Nephron progenitor cell (in vitro differentiated cells): Measurements from ENCODE around the gene BEND7.

ENCODE experiments used
- DNase-seq: peaks from one replicate; pipeline ENCODE4 v3.0.0; 2021
- H3K27ac Mint-ChIP-seq: 2 replicates; pipeline ENCODE4 v1.8.0; 2021; ENCODE audit warnings: mild to moderate bottlenecking, moderate library complexity, mixed read lengths
- H3K27me3 Mint-ChIP-seq: 2 replicates; pipeline ENCODE4 v1.8.0; 2021; ENCODE audit warnings: mild to moderate bottlenecking, low read depth, mixed read lengths; ENCODE audit not compliant: poor library complexity
- H3K36me3 Mint-ChIP-seq: 2 replicates; pipeline ENCODE4 v1.8.0; 2021; ENCODE audit warnings: low read depth, mixed read lengths
- H3K4me1 Mint-ChIP-seq: 2 replicates; pipeline ENCODE4 v1.8.0; 2021; ENCODE audit warnings: mixed read lengths
- H3K4me3 Mint-ChIP-seq: 2 replicates; pipeline ENCODE4 v1.8.0; 2021; ENCODE audit warnings: mild to moderate bottlenecking, moderate library complexity, mixed read lengths
- H3K9me3 Mint-ChIP-seq: 2 replicates; pipeline ENCODE4 v1.8.0; 2021; ENCODE audit warnings: mild to moderate bottlenecking, moderate library complexity, mixed read lengths
- TF ChIP-seq, protein P1 (sequence below): fragments of 200-600 bp; sonication (generic); IDR thresholded peaks from 2 replicates; pipeline ENCODE4 v1.5.0; 2021; ENCODE audit warnings: antibody characterized with exemption

BEND7 gene

DNA sequence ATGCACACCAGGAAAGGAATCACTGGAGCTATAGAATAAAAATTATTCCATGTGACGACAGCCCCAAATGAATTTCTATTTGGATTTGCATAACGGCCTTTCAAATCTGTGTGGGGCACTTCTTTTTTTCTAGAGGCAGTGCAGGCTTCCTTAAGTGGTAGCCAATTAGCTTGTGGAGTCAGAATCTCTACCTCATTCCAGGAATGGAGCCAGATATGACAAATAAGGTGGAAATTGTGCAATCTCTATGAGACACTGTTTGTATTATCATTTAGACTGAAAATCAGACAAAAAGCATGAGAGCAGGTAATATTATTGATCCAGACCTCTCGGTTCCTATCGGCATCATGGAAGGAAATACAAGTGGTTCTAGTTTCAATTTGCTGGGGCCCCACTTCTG lies 78.7 kb downstream of the BEND7 start:
- Mint-ChIP-seq H3K4me3 (no peak overlapping the region), H3K27me3 (peaks cover 3% of the 10 kb centered on the region), H3K9me3 (no peaks in the 10 kb centered on the region), H3K4me1 (peaks cover 8% of the 10 kb centered on the region), H3K36me3 (peaks cover 33% of the 10 kb centered on the region), H3K27ac (no peak overlapping the region)
- TF ChIP-seq, protein P1, sequence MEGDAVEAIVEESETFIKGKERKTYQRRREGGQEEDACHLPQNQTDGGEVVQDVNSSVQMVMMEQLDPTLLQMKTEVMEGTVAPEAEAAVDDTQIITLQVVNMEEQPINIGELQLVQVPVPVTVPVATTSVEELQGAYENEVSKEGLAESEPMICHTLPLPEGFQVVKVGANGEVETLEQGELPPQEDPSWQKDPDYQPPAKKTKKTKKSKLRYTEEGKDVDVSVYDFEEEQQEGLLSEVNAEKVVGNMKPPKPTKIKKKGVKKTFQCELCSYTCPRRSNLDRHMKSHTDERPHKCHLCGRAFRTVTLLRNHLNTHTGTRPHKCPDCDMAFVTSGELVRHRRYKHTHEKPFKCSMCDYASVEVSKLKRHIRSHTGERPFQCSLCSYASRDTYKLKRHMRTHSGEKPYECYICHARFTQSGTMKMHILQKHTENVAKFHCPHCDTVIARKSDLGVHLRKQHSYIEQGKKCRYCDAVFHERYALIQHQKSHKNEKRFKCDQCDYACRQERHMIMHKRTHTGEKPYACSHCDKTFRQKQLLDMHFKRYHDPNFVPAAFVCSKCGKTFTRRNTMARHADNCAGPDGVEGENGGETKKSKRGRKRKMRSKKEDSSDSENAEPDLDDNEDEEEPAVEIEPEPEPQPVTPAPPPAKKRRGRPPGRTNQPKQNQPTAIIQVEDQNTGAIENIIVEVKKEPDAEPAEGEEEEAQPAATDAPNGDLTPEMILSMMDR: no peak
- no peak for DNase-seq

DNA sequence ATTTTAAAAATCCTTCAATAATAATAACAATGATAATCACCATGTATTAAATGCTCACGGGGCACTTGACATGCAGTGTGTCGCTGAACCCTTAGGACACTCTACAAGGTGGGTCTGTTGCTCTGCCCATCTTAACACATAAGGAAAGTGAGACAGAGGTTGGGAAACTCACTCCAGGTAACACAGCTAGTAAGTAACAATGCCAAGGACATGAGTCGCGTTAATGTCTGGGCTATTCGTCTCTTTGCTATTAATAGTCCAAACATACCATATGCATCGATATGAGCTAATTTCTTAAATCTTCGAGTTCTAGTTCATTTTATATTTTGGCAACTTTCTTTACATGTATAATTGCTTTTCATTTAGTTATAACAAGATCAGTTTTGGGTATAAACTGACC lies 79.5 kb downstream of the BEND7 start:
- Mint-ChIP-seq H3K36me3 (peaks cover 35% of the 10 kb centered on the region), H3K27ac (no peak overlapping the region), H3K4me1 (peaks cover 13% of the 10 kb centered on the region), H3K9me3 (no peaks in the 10 kb centered on the region), H3K27me3 (no peaks in the 10 kb centered on the region), H3K4me3 (no peak overlapping the region)
- no peak for DNase-seq
- TF ChIP-seq, protein P1: no peak

DNA sequence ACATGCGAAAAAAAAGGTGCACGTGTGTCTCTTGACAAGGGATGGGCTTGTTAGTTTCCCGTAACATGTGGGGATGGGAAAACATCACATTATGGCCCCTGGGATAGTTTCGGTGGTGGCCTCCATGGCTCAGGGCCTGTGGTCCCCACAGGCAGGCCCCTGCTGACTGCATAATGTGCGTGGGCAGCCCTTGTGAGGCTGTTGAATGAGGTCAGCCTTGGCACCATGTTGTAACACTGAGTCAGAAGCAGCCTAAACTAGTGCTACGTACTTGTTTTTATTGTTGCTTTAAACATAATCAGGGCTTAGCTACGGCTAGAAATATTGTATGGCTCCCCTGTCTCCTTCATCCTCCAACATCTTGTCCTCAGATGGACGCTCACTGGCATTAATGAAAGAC lies 80.6 kb downstream of the BEND7 start:
- no peaks in the 10 kb centered on the region for H3K27me3 Mint-ChIP-seq
- no peak overlapping the region for H3K4me3 Mint-ChIP-seq
- TF ChIP-seq, protein P1: no peak

DNA sequence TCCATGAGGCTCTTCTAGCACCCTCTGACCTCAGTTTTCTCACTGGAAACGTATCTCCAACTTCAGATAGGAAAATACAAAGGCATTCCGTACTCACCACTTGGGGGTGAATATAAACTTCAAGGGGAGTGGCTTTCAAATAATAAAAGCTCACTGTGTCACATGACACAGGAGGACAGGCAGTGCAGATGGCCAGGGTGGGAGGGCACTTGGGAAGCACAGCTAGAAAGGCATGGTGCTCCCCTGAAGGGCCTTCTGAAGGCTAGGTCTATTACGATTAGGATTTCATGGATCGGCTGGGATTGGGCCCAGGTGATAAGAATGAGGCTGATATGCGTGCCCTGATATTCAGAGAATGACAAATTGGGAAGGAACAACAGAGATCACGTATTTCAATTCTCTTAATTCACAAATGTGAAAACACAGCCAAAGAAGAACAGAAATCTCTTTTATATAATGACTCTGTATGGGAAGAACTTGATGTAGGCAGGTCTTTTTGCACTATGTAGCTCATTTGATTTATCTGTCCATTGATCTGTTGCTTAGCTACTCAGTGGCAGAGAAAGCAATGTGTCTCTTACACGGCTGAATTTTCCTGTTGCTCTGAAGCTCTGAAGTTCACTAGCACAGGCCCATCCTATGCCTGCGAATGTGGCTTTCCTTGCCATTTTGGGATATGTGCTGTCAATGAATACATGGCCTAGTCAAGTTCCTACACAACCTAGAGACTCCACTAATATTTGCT lies 83.0 kb downstream of the BEND7 start:
- H3K27ac Mint-ChIP-seq: peak overlapping the region; percentile 41
- TF ChIP-seq, protein P1: no peak
- peaks cover 5% of the 10 kb centered on the region for H3K27me3 Mint-ChIP-seq
- peaks cover 42% of the 10 kb centered on the region for H3K4me1 Mint-ChIP-seq
- no peaks in the 10 kb centered on the region for H3K9me3 Mint-ChIP-seq
- DNase-seq: no peak
- peaks cover 35% of the 10 kb centered on the region for H3K36me3 Mint-ChIP-seq
- no peak overlapping the region for H3K4me3 Mint-ChIP-seq

More for the DNA sequence above, 80.6 kb downstream of the BEND7 start:
- peak overlapping the region; percentile 46 for H3K27ac Mint-ChIP-seq
- no peak for DNase-seq
- no peaks in the 10 kb centered on the region for H3K9me3 Mint-ChIP-seq
- peaks cover 35% of the 10 kb centered on the region for H3K36me3 Mint-ChIP-seq
- H3K4me1 Mint-ChIP-seq: peaks cover 21% of the 10 kb centered on the region

DNA sequence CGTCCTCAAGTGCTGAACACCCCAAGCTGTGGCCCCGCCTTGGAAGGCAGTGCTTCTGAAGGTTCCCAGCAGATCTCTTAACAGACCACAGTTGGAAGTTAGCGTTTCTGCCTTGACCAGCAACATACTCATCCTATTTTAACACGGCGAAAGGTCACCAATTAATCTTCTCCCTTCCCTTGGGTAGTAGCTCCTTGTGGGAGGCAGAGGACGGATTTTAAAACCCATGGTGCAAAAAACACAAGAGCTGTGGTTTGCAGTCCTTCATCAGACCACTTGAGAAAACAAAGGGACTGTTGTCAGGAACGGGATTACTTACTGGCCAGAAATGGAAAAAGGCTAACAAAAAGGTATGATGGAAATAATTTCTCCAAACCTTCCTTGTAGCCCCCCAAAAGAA lies 87.3 kb downstream of the BEND7 start:
- no peak overlapping the region for H3K4me3 Mint-ChIP-seq
- no peak for DNase-seq
- TF ChIP-seq, protein P1: no peak
- peaks cover 66% of the 10 kb centered on the region for H3K4me1 Mint-ChIP-seq
- peaks cover 43% of the 10 kb centered on the region for H3K27me3 Mint-ChIP-seq
- peaks cover 15% of the 10 kb centered on the region for H3K36me3 Mint-ChIP-seq
- no peaks in the 10 kb centered on the region for H3K9me3 Mint-ChIP-seq
- peak overlapping the region; percentile 37 for H3K27ac Mint-ChIP-seq
